COR-L47 (cell line): ENCODE measurements around the gene NAGLU.
A peak's percentile ranks its signal among the peaks of the same experiment; 100 is the strongest.

Experiments used
- DNase-seq: peaks from one replicate; lab custom pipeline; 2025; lab: John Stamatoyannopoulos, UW

The NAGLU gene

GRCh38 chr17:42564815-42565522 is 28.9 kb downstream of the NAGLU start:
- no peak for DNase-seq

GRCh38 chr17:42565523-42566214 is 29.6 kb downstream of the NAGLU start:
- DNase-seq: no peak

GRCh38 chr17:42566215-42566882 is 30.3 kb downstream of the NAGLU start:
- DNase-seq: no peak

- DNase-seq: peak; percentile 97
Observed at GRCh38 chr17:42566883-42567573, 31.0 kb downstream of the NAGLU start, which contains the start of gene MLX. Gene MLX (plus strand): TSS chr17:42567100. CDS start chr17:42567125, 25 bp downstream.

- DNase-seq: no peak
Observed at GRCh38 chr17:42568341-42569111, 32.5 kb downstream of the NAGLU start.

GRCh38 chr17:42571435-42572225 is 35.6 kb downstream of the NAGLU start:
- no peak for DNase-seq

GRCh38 chr17:42573095-42573494 is 37.1 kb downstream of the NAGLU start:
- no peak for DNase-seq

- DNase-seq: no peak
Observed at GRCh38 chr17:42574463-42574862, 38.4 kb downstream of the NAGLU start.

- no peak for DNase-seq
Observed at GRCh38 chr17:42577140-42577531, 41.1 kb downstream of the NAGLU start.

- DNase-seq: peak; percentile 90
Observed at GRCh38 chr17:42577532-42578281, 41.7 kb downstream of the NAGLU start, which contains the start of gene PSMC3IP. Gene PSMC3IP (minus strand): TSS chr17:42577729. CDS start chr17:42577686, 43 bp downstream.

- peak; percentile 89 for DNase-seq
Observed at GRCh38 chr17:42578282-42578869, 42.3 kb downstream of the NAGLU start.

- no peak for DNase-seq
Observed at GRCh38 chr17:42579794-42580551, 43.9 kb downstream of the NAGLU start.

GRCh38 chr17:42581744-42582270 is 45.8 kb downstream of the NAGLU start:
- no peak for DNase-seq

GRCh38 chr17:42584880-42585279 is 48.8 kb downstream of the NAGLU start:
- no peak for DNase-seq

- DNase-seq: no peak
Observed at GRCh38 chr17:42585353-42585752, 49.3 kb downstream of the NAGLU start.

- DNase-seq: no peak
Observed at GRCh38 chr17:42586514-42587230, 50.6 kb downstream of the NAGLU start.

GRCh38 chr17:42590886-42591285 is 54.8 kb downstream of the NAGLU start:
- no peak for DNase-seq

- no peak for DNase-seq
Observed at GRCh38 chr17:42591411-42591810, 55.4 kb downstream of the NAGLU start.
